WTC11 (cell line): ENCODE measurements around the gene PHC2. TPM values are rescaled to one million over a fixed set of nuclear protein-coding genes. Genes with fewer than 3 reads are reported as not detected.

Experiments used
- ATAC-seq: fragments of 200-7000 bp; cut with Tn5 transposase; 2 replicates; pipeline ENCODE4 v1.10.0; 2021; ENCODE audit warnings: mild to moderate bottlenecking, moderate library complexity
- CTCF ChIA-PET: fragments of 300-600 bp; sonication (Branson Sonifier 250); formaldehyde crosslinking; loops from one replicate; lab custom pipeline; 2021; ENCODE audit warnings: antibody characterized with exemption; lab: Charles Lee
- POLR2A ChIA-PET: fragments of 350-600 bp; sonication (Branson Sonifier 250); formaldehyde crosslinking; loops from one replicate; lab custom pipeline; 2021; ENCODE audit warnings: antibody characterized with exemption; lab: Charles Lee
- DNase-seq: peaks from one replicate; pipeline ENCODE4 v3.0.0; 2021; ENCODE audit warnings: low spot score
- H3K27ac Mint-ChIP-seq: 2 replicates; pipeline ENCODE4 v1.8.0; 2021; ENCODE audit warnings: mixed read lengths
- H3K27me3 Mint-ChIP-seq: 2 replicates; pipeline ENCODE4 v1.8.0; 2021; ENCODE audit warnings: low read depth, mild to moderate bottlenecking, moderate library complexity, mixed read lengths
- H3K36me3 Mint-ChIP-seq: 2 replicates; pipeline ENCODE4 v1.8.0; 2021; ENCODE audit warnings: mixed read lengths
- H3K4me1 Mint-ChIP-seq: 2 replicates; pipeline ENCODE4 v1.8.0; 2022; ENCODE audit warnings: mixed read lengths
- H3K4me3 Mint-ChIP-seq: 2 replicates; pipeline ENCODE4 v1.8.0; 2021; ENCODE audit warnings: mild to moderate bottlenecking, moderate library complexity, mixed read lengths
- H3K9me3 Mint-ChIP-seq: 2 replicates; pipeline ENCODE4 v1.8.0; 2021; ENCODE audit warnings: mixed read lengths
- ATF2 ChIP-seq: sonication (generic); formaldehyde crosslinking; IDR thresholded peaks from 2 replicates; pipeline ENCODE4 v1.8.1; 2022; ENCODE audit warnings: low read depth, missing genetic modification reagents, borderline replicate concordance
- E2F4 ChIP-seq: sonication (generic); formaldehyde crosslinking; IDR thresholded peaks from 2 replicates; pipeline ENCODE4 v1.8.1; 2022; ENCODE audit warnings: low read depth, mild to moderate bottlenecking, moderate library complexity, missing genetic modification reagents, borderline replicate concordance
- ETV6 ChIP-seq: sonication (generic); formaldehyde crosslinking; IDR thresholded peaks from 2 replicates; pipeline ENCODE4 v1.8.1; 2022; ENCODE audit warnings: mild to moderate bottlenecking, missing genetic modification reagents
- FOXK1 ChIP-seq: sonication (generic); formaldehyde crosslinking; IDR thresholded peaks from 2 replicates; pipeline ENCODE4 v1.8.0; 2022; ENCODE audit warnings: mild to moderate bottlenecking, moderate library complexity, missing genetic modification reagents
- FOXP4 ChIP-seq: sonication (generic); formaldehyde crosslinking; IDR thresholded peaks from 2 replicates; pipeline ENCODE4 v1.8.0; 2022; ENCODE audit warnings: mild to moderate bottlenecking, missing genetic modification reagents
- GRHL2 ChIP-seq: fragments of 250-450 bp; sonication (Bioruptor Pico); IDR thresholded peaks from 2 replicates; pipeline ENCODE4 v1.8.0; 2022; ENCODE audit warnings: mild to moderate bottlenecking, moderate library complexity; ENCODE audit not compliant: insufficient replicate concordance, severe bottlenecking
- MYBL2 ChIP-seq: sonication (generic); formaldehyde crosslinking; IDR thresholded peaks from 2 replicates; pipeline ENCODE4 v1.8.1; 2023; ENCODE audit warnings: mild to moderate bottlenecking, moderate library complexity, missing genetic modification reagents
- NR2C2 ChIP-seq: sonication (generic); formaldehyde crosslinking; IDR thresholded peaks from 2 replicates; pipeline ENCODE4 v1.8.0; 2022; ENCODE audit warnings: mild to moderate bottlenecking, missing genetic modification reagents
- RELA ChIP-seq: sonication (generic); formaldehyde crosslinking; IDR thresholded peaks from 2 replicates; pipeline ENCODE4 v1.8.1; 2022; ENCODE audit warnings: missing genetic modification reagents, mild to moderate bottlenecking, borderline replicate concordance
- SP1 ChIP-seq: sonication (generic); formaldehyde crosslinking; conservative IDR thresholded peaks from 2 replicates; pipeline ENCODE4 v1.8.1; 2022; ENCODE audit warnings: missing genetic modification reagents
- TEAD1 ChIP-seq: sonication (generic); formaldehyde crosslinking; IDR thresholded peaks from 2 replicates; pipeline ENCODE4 v1.8.0; 2022; ENCODE audit warnings: mild to moderate bottlenecking, missing genetic modification reagents
- TEAD4 ChIP-seq: sonication (generic); formaldehyde crosslinking; IDR thresholded peaks from 2 replicates; pipeline ENCODE4 v1.8.0; 2022; ENCODE audit warnings: mild to moderate bottlenecking, missing genetic modification reagents
- ZBTB43 ChIP-seq: sonication (generic); formaldehyde crosslinking; IDR thresholded peaks from 2 replicates; pipeline ENCODE4 v1.8.1; 2023; ENCODE audit warnings: mild to moderate bottlenecking, missing genetic modification reagents
- ZNF219 ChIP-seq: sonication (generic); formaldehyde crosslinking; IDR thresholded peaks from 2 replicates; pipeline ENCODE4 v1.8.0; 2023; ENCODE audit warnings: missing genetic modification reagents, mild to moderate bottlenecking, borderline replicate concordance
- total RNA-seq: library from RNA; stranded (reverse); gene quantifications from 3 replicates; pipeline ENCODE4 v1.2.3, GENCODE V29; 2021
- TF ChIP-seq, protein P1 (sequence below): sonication (generic); formaldehyde crosslinking; IDR thresholded peaks from 2 replicates; pipeline ENCODE4 v1.8.1; 2023; ENCODE audit warnings: mild to moderate bottlenecking, missing genetic modification reagents, moderate library complexity
- TF ChIP-seq, protein P2 (sequence below): sonication (generic); formaldehyde crosslinking; IDR thresholded peaks from 2 replicates; pipeline ENCODE4 v1.8.1; 2022; ENCODE audit warnings: mild to moderate bottlenecking, moderate library complexity, missing genetic modification reagents
- TF ChIP-seq, protein P3 (sequence below): fragments of 250-450 bp; sonication (Bioruptor Pico); IDR thresholded peaks from 2 replicates; pipeline ENCODE4 v1.8.0; 2021; ENCODE audit warnings: mild to moderate bottlenecking
- TF ChIP-seq, protein P4 (sequence below): sonication (generic); formaldehyde crosslinking; IDR thresholded peaks from 2 replicates; pipeline ENCODE4 v1.8.0; 2023; ENCODE audit warnings: missing genetic modification reagents, mild to moderate bottlenecking, borderline replicate concordance

The PHC2 gene
- total RNA-seq, 1 experiment from 2014 or later, result 7.0 TPM

GRCh38 chr1:33438364-33439160 lies 7.7 kb upstream of the PHC2 start:
- Mint-ChIP-seq H3K27ac (no peak overlapping the region), H3K9me3 (no peaks in the 10 kb centered on the region), H3K27me3 (peaks cover 33% of the 10 kb centered on the region), H3K36me3 (no peaks in the 10 kb centered on the region), H3K4me1 (peaks cover 18% of the 10 kb centered on the region)
- ChIA-PET CTCF (interaction anchor here (1.7 kb wide), 1 partner anchor 17 kb away, joined by 8 read pairs; no protein-coding TSS in a partner anchor), POLR2A (interaction anchor here (0.7 kb wide), 1 partner anchor 53 kb away, joined by 3 read pairs; no protein-coding TSS in a partner anchor)
- ATAC-seq, result peak; percentile 65
- no peak for DNase-seq
- TF ChIP-seq TEAD4 (CRISPR knock-in tag) (no peak), E2F4 (no peak), FOXK1 (CRISPR knock-in tag) (no peak), MYBL2 (CRISPR knock-in tag) (no peak)
- TF ChIP-seq, protein P1, sequence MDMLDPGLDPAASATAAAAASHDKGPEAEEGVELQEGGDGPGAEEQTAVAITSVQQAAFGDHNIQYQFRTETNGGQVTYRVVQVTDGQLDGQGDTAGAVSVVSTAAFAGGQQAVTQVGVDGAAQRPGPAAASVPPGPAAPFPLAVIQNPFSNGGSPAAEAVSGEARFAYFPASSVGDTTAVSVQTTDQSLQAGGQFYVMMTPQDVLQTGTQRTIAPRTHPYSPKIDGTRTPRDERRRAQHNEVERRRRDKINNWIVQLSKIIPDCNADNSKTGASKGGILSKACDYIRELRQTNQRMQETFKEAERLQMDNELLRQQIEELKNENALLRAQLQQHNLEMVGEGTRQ (CRISPR knock-in tag), result peak; percentile 70
- TF ChIP-seq, all 79 proteins: peak for 1
- H3K4me3 Mint-ChIP-seq, result no peak overlapping the region

GRCh38 chr1:33436557-33437285 lies 5.8 kb upstream of the PHC2 start:
- Mint-ChIP-seq H3K9me3 (no peaks in the 10 kb centered on the region), H3K27ac (no peak overlapping the region), H3K4me1 (peaks cover 14% of the 10 kb centered on the region), H3K4me3 (no peak overlapping the region), H3K36me3 (no peaks in the 10 kb centered on the region), H3K27me3 (peaks cover 36% of the 10 kb centered on the region)
- TF ChIP-seq, protein P2, sequence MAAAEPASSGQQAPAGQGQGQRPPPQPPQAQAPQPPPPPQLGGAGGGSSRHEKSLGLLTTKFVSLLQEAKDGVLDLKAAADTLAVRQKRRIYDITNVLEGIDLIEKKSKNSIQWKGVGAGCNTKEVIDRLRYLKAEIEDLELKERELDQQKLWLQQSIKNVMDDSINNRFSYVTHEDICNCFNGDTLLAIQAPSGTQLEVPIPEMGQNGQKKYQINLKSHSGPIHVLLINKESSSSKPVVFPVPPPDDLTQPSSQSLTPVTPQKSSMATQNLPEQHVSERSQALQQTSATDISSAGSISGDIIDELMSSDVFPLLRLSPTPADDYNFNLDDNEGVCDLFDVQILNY (CRISPR knock-in tag), result no peak
- no peak for TF ChIP-seq ATF2 (CRISPR knock-in tag)
- TF ChIP-seq, protein P3, sequence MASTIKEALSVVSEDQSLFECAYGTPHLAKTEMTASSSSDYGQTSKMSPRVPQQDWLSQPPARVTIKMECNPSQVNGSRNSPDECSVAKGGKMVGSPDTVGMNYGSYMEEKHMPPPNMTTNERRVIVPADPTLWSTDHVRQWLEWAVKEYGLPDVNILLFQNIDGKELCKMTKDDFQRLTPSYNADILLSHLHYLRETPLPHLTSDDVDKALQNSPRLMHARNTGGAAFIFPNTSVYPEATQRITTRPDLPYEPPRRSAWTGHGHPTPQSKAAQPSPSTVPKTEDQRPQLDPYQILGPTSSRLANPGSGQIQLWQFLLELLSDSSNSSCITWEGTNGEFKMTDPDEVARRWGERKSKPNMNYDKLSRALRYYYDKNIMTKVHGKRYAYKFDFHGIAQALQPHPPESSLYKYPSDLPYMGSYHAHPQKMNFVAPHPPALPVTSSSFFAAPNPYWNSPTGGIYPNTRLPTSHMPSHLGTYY (CRISPR knock-in tag), result no peak
- TF ChIP-seq FOXP4 (CRISPR knock-in tag), result no peak
- TF ChIP-seq ZNF219 (CRISPR knock-in tag), result no peak
- TF ChIP-seq NR2C2 (CRISPR knock-in tag), result no peak
- no peak for TF ChIP-seq ZBTB43 (CRISPR knock-in tag)
- no peak for TF ChIP-seq ETV6
- TF ChIP-seq TEAD4 (CRISPR knock-in tag), result no peak
- TF ChIP-seq RELA (CRISPR knock-in tag), result no peak
- no peak for TF ChIP-seq SP1 (CRISPR knock-in tag)
- TF ChIP-seq, protein P4, sequence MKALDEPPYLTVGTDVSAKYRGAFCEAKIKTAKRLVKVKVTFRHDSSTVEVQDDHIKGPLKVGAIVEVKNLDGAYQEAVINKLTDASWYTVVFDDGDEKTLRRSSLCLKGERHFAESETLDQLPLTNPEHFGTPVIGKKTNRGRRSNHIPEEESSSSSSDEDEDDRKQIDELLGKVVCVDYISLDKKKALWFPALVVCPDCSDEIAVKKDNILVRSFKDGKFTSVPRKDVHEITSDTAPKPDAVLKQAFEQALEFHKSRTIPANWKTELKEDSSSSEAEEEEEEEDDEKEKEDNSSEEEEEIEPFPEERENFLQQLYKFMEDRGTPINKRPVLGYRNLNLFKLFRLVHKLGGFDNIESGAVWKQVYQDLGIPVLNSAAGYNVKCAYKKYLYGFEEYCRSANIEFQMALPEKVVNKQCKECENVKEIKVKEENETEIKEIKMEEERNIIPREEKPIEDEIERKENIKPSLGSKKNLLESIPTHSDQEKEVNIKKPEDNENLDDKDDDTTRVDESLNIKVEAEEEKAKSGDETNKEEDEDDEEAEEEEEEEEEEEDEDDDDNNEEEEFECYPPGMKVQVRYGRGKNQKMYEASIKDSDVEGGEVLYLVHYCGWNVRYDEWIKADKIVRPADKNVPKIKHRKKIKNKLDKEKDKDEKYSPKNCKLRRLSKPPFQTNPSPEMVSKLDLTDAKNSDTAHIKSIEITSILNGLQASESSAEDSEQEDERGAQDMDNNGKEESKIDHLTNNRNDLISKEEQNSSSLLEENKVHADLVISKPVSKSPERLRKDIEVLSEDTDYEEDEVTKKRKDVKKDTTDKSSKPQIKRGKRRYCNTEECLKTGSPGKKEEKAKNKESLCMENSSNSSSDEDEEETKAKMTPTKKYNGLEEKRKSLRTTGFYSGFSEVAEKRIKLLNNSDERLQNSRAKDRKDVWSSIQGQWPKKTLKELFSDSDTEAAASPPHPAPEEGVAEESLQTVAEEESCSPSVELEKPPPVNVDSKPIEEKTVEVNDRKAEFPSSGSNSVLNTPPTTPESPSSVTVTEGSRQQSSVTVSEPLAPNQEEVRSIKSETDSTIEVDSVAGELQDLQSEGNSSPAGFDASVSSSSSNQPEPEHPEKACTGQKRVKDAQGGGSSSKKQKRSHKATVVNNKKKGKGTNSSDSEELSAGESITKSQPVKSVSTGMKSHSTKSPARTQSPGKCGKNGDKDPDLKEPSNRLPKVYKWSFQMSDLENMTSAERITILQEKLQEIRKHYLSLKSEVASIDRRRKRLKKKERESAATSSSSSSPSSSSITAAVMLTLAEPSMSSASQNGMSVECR (CRISPR knock-in tag), result no peak
- TF ChIP-seq TEAD1 (CRISPR knock-in tag), result no peak
- TF ChIP-seq FOXK1 (CRISPR knock-in tag), result no peak
- no peak for TF ChIP-seq GRHL2 (CRISPR knock-in tag)
- ChIA-PET CTCF (no interaction called here), POLR2A (no interaction called here)
- DNase-seq, result no peak
- no peak for ATAC-seq
